HuH-7.5 (cell line): ENCODE measurements around the gene SCN3B.

Experiments
- DNase-seq: peaks from one replicate; pipeline ENCODE4 v3.0.0; 2011; ENCODE audit warnings: low spot score

The SCN3B gene

GRCh38 chr11:123594921-123595320 lies 59.5 kb downstream of the SCN3B start:
- no peak for DNase-seq

GRCh38 chr11:123594188-123594901 lies 60.1 kb downstream of the SCN3B start:
- DNase-seq: no peak

DNA sequence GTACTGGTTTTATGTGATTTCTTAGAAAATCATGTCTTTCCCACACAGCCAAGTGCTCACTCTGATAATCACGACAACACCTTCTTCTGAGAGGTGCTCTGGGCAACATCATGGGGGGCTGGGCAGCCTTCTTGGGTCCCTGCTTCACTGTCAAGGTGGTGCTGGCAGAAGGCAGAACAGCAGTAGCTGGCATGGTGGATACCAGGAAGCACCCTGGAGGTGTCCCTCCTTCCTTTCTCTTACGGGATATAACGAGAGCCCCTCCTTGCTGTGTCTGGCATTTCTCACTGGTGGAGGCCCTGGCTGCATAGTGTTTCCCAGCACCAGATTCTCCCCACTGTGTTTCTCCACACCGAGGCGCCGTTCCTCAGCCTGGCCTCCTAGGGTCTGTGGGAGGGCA lies 60.9 kb downstream of the SCN3B start:
- DNase-seq: no peak

- no peak for DNase-seq
Observed at GRCh38 chr11:123590296-123590912, 64.0 kb downstream of the SCN3B start.

DNA sequence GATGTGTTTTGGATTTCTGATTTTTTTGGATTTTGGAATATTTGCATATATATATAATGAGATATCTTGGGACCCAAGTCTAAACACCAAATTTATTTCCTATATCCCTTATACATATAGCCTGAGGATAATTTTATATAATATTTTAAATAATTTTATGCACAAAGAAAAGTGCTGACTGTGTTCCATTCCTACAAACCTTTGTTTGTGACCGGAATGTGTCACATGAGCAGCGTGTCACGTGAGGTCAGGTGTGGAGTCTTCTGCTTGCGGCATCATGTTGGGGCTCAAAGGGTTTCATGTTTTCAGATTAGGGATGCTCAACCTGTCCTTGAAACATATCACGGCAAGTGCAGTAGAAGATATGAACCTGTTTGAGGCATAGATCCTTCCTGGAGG lies 65.6 kb downstream of the SCN3B start:
- no peak for DNase-seq

- DNase-seq: peak; percentile 72
Observed at GRCh38 chr11:123588117-123588863, 66.1 kb downstream of the SCN3B start.

DNA sequence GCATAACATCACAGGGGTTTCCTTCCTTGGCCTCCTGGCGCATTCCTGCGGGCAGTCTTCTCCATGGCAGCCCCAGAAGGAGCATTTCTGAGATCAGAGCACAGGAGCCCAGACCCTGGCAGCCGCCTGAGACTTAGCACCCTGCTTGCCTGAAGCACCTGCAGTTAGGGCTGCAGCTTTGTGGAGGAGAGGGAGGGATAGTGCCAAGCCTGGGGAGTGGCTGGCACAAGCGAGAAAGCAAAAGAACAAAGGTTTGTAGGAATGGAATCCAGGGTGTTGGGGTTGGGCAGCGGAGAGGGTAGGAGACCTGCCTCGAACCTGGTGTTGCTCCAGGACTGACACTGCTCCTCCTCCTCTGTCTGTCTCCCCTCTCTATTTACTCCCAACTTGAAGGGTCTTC lies 66.9 kb downstream of the SCN3B start:
- DNase-seq: no peak

DNA sequence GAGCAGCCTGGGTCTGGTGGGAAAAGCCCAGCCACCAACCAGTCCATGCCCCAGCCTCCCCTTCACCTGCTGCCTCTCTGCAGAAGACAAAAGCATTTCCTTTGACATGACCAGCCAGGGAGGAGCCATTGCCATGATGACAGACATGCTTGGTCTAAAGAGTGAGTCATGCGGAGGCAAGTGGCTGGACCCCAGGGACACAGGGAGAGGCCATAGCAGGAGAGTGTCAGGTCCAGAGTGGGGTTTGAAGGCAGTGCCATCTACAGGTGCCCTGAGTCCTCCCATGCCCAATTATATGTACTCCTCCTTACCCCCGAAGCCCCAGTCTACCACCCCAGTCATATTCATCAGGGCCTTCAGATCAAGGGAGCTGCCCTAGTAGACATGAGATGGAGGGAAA lies 67.4 kb downstream of the SCN3B start:
- no peak for DNase-seq

DNA sequence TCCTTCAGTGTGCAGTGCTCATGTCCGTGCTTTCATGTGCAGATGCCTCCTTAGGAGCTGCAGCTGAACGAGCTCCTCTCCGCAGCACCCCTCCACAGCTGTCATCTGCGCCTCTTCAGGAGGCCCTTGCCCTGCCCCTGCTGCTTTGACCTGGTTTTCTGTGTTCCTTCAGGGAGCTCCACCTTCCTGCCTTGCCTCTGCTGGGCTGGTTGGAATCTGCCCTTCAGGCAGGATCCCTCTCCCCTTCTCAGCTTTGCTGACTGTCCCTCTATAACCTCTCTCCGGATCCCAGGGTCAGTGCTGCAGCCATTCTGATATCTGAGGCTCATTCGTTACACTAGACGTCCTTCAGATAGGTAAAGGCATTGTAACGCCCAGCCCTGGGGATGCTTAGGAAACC lies 67.9 kb downstream of the SCN3B start:
- DNase-seq: no peak

GRCh38 chr11:123585706-123586105 lies 68.7 kb downstream of the SCN3B start:
- no peak for DNase-seq

DNA sequence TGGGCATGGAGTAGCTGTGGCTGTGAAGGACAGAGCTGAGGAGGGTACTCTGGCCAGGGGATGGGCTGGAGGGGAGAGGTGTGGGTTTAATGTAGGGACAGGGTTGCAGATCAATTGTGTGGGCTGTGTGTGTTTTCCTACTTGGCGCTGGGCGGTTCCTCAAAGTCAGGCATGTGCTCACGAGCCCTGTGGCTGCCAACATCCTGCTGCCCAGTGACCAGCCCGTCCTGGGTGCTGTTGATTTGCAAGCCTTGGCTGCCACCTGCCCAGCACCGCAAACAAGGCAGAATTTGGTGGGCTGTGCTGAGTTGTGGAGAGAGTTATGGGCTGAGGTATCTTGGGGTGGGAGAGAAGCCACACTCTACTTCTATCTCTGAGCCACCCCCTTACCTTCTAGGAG lies 69.2 kb downstream of the SCN3B start:
- DNase-seq: no peak

GRCh38 chr11:123584737-123585136 lies 69.7 kb downstream of the SCN3B start:
- DNase-seq: no peak

DNA sequence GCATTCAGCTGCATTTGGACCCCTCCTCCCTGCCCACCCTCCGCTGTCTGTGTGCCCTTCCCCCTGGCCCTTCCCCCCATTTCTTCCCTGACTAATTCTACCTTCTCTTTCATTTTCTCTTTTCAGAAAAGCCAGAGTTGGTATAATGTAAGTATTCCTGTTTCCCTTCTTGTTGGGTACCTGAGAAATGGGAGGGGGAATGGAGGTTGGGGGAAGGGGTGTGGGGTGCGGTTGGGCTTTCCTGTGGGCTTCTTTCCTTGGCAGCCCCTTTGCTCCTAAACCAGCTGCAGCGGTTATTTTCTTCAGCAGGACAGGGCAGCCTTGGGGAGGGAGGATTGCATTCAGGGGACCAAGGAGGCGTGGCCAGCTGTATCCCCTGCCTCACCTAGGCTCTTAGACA lies 70.2 kb downstream of the SCN3B start:
- no peak for DNase-seq

- no peak for DNase-seq
Observed at GRCh38 chr11:123582992-123583504, 71.4 kb downstream of the SCN3B start.

DNA sequence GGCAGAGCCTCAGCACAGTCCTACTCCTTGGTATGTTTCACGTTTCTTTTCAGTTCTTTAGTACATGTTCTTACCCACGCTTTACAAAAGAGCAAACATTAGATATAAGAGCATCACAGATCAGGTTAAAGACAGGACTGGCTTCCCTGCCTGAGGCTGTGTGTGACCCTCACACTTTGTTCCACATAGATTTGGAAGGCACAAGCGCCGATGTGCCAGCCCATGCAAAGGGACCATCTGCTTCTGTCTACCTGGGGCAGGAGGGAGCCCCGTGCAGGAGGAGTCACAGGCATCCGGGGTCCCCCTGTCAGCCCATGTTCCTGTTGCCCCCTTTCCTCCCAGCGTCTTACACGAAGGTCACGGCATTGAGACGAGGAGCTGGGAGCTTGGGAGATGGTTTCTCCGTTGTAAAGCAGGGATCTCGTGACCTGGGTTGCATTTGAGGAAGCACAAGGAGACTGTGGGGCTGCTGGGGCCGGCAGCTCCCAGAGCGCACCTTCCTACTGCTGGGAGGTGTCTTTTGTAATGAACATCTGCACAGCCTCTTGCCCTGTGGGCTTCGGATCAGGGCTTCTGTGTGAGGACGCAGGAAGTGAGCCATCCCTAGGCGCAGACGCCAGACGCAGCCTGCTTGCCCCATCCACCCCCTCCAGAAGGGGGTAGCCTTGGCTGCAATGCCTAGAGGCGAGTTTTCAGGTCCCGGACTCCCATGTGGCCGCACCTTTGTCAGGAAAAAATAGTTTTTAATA lies 72.6 kb downstream of the SCN3B start:
- DNase-seq: no peak

DNA sequence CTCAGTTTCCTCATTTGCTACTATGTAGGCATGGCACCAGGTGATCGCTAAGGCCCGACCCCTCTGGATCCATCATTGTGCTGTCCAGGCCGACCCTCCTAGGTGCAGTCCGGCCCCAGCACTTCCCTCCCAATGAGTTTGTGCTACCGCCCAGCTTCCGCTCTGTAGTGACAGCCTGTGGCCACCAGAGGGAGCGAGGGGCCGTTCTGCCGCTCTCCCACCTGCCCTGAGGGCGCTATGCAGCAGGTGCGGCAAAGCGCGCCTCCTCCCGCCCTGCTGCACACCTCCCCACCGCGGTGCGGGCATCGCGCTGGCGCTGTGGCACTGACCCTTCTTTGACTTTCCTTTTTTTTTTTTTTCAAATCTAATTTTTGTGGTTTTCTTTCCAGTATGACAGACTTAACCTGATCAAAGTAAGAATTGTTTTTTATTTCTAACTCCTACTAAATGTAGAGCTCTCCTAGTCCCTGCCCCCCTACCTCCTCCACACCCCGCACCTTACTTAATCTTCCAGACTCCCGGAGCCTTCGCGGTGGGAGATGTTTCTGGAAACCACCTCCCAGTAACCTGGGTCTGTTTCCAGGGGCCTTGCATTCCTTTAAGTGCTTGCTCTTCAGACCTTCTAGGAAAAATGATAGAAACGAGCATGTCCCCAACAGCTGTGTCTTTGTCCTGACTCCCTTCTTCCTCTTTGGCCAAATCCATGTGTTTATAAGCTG lies 73.7 kb downstream of the SCN3B start:
- peak; percentile 75 for DNase-seq

DNA sequence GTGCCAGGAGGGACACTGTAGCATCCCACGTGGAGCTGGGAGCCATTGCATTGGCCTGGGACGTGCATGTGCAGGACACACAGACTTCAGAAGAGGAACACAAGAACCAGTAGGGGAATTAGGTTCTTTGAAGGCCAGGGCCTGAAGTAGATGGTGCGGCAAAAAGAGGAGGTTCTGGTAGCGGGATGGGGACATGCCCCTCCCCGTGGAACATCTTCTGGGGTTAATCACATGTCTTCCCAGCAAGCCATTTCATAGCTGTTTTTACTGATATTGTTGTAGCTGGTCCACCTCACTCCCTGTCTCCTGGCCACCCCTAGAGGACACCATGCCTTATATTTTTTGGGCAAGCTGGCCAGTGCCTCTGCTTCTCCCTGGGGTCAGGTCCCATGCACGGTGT lies 74.3 kb downstream of the SCN3B start:
- DNase-seq: no peak

- DNase-seq: no peak
Observed at GRCh38 chr11:123579482-123579812, 75.0 kb downstream of the SCN3B start.
